A673 (cell line): ENCODE data around the gene PXDN. TPM values are rescaled to one million over a fixed set of nuclear protein-coding genes. Genes with fewer than 3 reads are reported as not detected.

Source experiments
- BruUV-seq: library from RNA; stranded (reverse); fragments of 400-500 nt; replicated peaks from 2 replicates; lab custom pipeline; 2021; lab: Mats Ljungman, UMichigan
- CTCF ChIA-PET: fragments of 300-600 bp; sonication (Branson Sonifier 250); formaldehyde crosslinking; loops from one replicate; lab custom pipeline; 2022; ENCODE audit warnings: antibody characterized with exemption; lab: Charles Lee
- POLR2A ChIA-PET: fragments of 300-600 bp; sonication (Branson Sonifier 250); formaldehyde crosslinking; loops from one replicate; lab custom pipeline; 2022; ENCODE audit warnings: antibody characterized with exemption; ENCODE audit not compliant: low non-redundant PET; lab: Charles Lee
- DNase-seq: peaks from one replicate; pipeline ENCODE4 v3.0.0-alpha.2; 2015; ENCODE audit warnings: low spot score
- H3K27ac ChIP-seq: fragments of 200-600 bp; sonication (generic); 2 replicates; pipeline ENCODE4 v1.5.1; 2016; ENCODE audit warnings: mixed run types, low read depth, mild to moderate bottlenecking, mixed read lengths, antibody characterized with exemption, low read length; ENCODE audit not compliant: poor library complexity, severe bottlenecking
- H3K27me3 ChIP-seq: fragments of 200-600 bp; sonication (generic); replicated peaks from 2 replicates; pipeline ENCODE4 v1.6.1; 2017; ENCODE audit warnings: mixed run types, low read depth, mild to moderate bottlenecking, mixed read lengths, antibody characterized with exemption, low read length; ENCODE audit not compliant: insufficient read depth, poor library complexity
- H3K36me3 ChIP-seq: fragments of 200-600 bp; sonication (generic); 2 replicates; pipeline ENCODE4 v1.6.1; 2016; ENCODE audit warnings: mixed run types, mild to moderate bottlenecking, mixed read lengths, antibody characterized with exemption, low read length; ENCODE audit not compliant: insufficient read depth, poor library complexity, severe bottlenecking
- H3K4me1 ChIP-seq: fragments of 200-600 bp; sonication (generic); 2 replicates; pipeline ENCODE4 v1.6.1; 2017; ENCODE audit warnings: mixed run types, mild to moderate bottlenecking, mixed read lengths, antibody characterized with exemption, low read length; ENCODE audit not compliant: insufficient read depth, poor library complexity, severe bottlenecking
- H3K4me3 ChIP-seq: fragments of 200-600 bp; sonication (generic); 2 replicates; pipeline ENCODE4 v1.5.1; 2016; ENCODE audit warnings: low read depth, mixed run types, mild to moderate bottlenecking, mixed read lengths, low read length; ENCODE audit not compliant: poor library complexity, severe bottlenecking
- H3K9me3 ChIP-seq: fragments of 200-600 bp; sonication (generic); 2 replicates; pipeline ENCODE4 v1.6.1; 2016; ENCODE audit warnings: mixed run types, low read depth, mild to moderate bottlenecking, mixed read lengths, antibody characterized with exemption, low read length; ENCODE audit not compliant: poor library complexity, severe bottlenecking
- EZH2 ChIP-seq: fragments of 200-600 bp; sonication (generic); IDR thresholded peaks from 2 replicates; pipeline ENCODE4 v1.6.1; 2017; ENCODE audit warnings: borderline replicate concordance, low read depth, mild to moderate bottlenecking, mixed read lengths, antibody characterized with exemption, low read length; ENCODE audit not compliant: poor library complexity, severe bottlenecking
- intact Hi-C: fragments of 100-400 bp; cut with micrococcal nuclease; formaldehyde crosslinking; loops from one replicate; pipeline ENCODE4 v1.10.0; 2022; ENCODE audit not compliant: unreplicated experiment
- total RNA-seq: library from RNA; stranded (reverse); gene quantifications from 2 replicates; pipeline ENCODE4 v1.2.3, GENCODE V29; 2021
- TF ChIP-seq, protein P1 (sequence below): fragments of 300-800, 200-600 bp; sonication (generic); conservative IDR thresholded peaks from 2 replicates; pipeline ENCODE4 v1.5.1; 2017; ENCODE audit warnings: low read depth, mild to moderate bottlenecking, antibody characterized with exemption, low read length, moderate library complexity, mixed read lengths

The PXDN gene
- total RNA-seq, 1 experiment from 2014 or later: 162 TPM

DNA sequence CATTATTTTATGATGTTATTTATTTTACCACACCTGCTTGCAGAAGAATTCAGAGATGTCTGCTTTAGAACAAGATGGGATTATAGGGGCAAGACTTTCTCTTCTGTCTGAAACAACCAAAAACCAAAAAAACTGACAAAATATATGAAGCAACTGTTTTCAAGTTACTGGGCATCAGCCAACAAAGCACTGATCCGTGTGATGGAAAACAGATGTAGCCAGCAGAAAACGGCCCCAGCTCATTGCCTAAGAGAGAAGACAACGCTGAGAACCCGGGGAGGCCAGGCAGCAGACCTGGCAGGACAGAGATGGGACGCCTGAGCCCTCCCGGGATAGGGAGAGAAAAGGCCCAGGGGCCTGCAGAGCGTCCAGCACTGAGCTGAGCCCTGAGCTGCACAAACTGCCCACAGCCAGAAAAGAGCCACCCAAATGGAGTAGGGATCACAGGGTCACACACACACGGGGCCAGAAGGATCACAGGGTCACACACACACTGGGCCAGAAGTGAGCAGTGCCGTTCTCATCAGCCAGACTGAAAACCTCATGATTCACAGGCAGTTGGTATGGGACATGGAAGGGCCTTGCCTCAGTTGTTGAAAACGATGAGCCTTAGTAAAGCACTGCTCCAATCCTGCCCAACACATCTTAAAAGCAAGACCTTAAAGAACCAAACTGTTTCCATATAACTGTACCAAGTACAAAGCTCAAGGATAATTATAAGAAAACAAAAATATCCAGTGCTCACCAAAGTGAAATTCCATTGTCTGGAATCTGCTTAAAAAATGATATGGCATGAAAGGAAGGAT is 12.1 kb downstream of the PXDN start:
- Histone ChIP-seq H3K4me1 (peaks cover 57% of the 10 kb centered on the region), H3K36me3 (peaks cover 13% of the 10 kb centered on the region), H3K27ac (peak overlapping the region; percentile 87), H3K9me3 (peaks cover 14% of the 10 kb centered on the region), H3K4me3 (no peak overlapping the region), H3K27me3 (no peaks in the 10 kb centered on the region)
- TF ChIP-seq EZH2: no peak
- TF ChIP-seq, protein P1, sequence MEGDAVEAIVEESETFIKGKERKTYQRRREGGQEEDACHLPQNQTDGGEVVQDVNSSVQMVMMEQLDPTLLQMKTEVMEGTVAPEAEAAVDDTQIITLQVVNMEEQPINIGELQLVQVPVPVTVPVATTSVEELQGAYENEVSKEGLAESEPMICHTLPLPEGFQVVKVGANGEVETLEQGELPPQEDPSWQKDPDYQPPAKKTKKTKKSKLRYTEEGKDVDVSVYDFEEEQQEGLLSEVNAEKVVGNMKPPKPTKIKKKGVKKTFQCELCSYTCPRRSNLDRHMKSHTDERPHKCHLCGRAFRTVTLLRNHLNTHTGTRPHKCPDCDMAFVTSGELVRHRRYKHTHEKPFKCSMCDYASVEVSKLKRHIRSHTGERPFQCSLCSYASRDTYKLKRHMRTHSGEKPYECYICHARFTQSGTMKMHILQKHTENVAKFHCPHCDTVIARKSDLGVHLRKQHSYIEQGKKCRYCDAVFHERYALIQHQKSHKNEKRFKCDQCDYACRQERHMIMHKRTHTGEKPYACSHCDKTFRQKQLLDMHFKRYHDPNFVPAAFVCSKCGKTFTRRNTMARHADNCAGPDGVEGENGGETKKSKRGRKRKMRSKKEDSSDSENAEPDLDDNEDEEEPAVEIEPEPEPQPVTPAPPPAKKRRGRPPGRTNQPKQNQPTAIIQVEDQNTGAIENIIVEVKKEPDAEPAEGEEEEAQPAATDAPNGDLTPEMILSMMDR: no peak
- DNase-seq: peak; percentile 82
- intact Hi-C loops: no loop called here
- ChIA-PET POLR2A (no interaction called here), CTCF (no interaction called here)
- BruUV-seq: no TSS peak

DNA sequence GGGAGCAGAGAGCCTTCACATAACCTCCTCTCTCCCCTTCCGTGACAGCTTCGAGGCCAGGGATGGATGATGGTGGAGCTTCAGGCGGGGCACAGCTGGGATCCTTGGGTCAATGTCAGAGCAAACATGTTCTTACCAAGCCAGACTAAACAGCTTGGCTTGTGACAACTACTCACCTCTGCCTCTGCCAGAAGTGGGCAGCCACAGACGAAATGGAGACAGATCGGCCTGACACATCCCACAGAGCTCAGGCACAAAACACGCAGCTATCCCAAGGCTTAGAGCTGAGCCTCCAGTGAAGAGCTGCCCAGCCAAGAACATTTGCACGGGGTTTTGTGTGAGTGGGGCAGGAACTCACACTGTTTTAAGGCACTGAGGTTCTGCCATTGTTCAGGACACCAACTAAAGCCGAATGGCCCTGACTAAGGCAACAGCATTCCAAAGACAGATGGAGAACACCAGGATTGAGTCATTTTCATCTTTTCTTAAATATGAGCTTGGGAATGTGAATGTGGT is 12.8 kb downstream of the PXDN start:
- Histone ChIP-seq H3K27me3 (no peaks in the 10 kb centered on the region), H3K4me3 (no peak overlapping the region), H3K4me1 (peaks cover 59% of the 10 kb centered on the region), H3K27ac (peak overlapping the region; percentile 87), H3K36me3 (peaks cover 13% of the 10 kb centered on the region), H3K9me3 (peaks cover 14% of the 10 kb centered on the region)
- intact Hi-C loops: no loop called here
- POLR2A ChIA-PET: no interaction called here
- CTCF ChIA-PET: no interaction called here
- TF ChIP-seq EZH2: no peak
- TF ChIP-seq, protein P1: no peak
- BruUV-seq: no TSS peak
- no peak for DNase-seq

DNA sequence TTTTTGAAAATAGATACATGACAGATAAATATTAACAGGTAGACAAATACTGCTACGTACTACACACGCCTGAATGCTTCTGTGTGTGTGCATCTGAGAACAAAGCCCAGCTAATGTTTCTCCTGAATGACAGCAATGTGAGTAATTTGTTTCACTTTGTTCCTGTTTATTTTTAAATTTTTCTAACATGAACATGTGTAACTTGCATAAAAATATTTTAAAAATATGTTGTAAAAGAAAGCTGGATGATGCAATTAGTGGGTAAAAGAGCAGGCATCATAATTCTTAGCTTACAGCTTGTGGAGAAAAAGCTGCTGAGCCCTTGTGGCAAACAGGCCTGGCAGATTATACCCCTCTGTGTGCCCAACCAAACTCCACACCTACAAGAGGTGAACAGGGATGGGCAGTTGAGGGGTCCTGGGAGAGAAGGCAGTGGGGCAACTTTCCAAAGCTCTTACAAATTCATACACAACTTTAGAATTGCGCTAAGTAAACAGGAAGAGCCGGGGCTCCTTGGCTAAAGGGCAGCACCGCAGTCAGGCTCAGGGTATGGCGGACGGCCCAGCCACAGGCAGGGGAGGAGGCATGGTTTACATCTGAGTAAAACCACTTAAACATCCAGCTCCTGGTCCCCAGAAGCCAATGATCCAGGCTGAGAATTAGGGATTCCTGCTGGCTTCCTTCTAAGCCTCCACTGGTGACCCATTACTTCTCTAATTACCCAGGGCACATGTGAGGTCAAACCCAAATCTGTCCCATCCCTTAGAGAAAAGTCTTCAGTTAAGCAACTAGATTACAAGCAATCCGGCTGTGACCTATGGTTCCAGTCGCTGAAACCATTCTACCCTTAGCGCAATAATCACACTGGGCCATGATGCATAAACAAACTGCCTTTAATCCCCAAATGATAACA is 14.0 kb downstream of the PXDN start:
- Histone ChIP-seq H3K27me3 (no peaks in the 10 kb centered on the region), H3K9me3 (peaks cover 5% of the 10 kb centered on the region), H3K4me1 (peaks cover 59% of the 10 kb centered on the region), H3K36me3 (peaks cover 5% of the 10 kb centered on the region), H3K27ac (peak overlapping the region; percentile 87), H3K4me3 (no peak overlapping the region)
- no TSS peak for BruUV-seq
- no peak for TF ChIP-seq EZH2
- TF ChIP-seq, protein P1: no peak
- ChIA-PET POLR2A (no interaction called here), CTCF (no interaction called here)
- intact Hi-C loops: no loop called here
- DNase-seq: peak; percentile 29
